Measurements from ENCODE around the gene LRRC66.

LRRC66 gene

GRCh38 chr4:52032005-52032404 lies 11.8 kb upstream of the LRRC66 start:
- TF ChIP-seq CTCF (IDR thresholded peaks at IDR 0.05) = no peak
- DNase-seq = no peak
- Histone ChIP-seq H3K9me3 (no peaks in the 10 kb centered on the region), H3K4me1 (peaks cover 0 to 40% (median 21%) of the 10 kb centered on the region in 4 donors), H3K36me3 (peaks cover 21 to 33% (median 22%) of the 10 kb centered on the region in 3 donors), H3K4me3 (no peak overlapping the region), H3K27me3 (no peaks in the 10 kb centered on the region), H3K27ac (no peak overlapping the region)
- intact Hi-C loops (cut with DNase I; ENCODE audit: low total_unique reads) = no loop called here

- no peak overlapping the region for H3K27ac ChIP-seq
- TF ChIP-seq CTCF (IDR thresholded peaks at IDR 0.05) = no peak
- intact Hi-C loops (cut with DNase I; ENCODE audit: low total_unique reads) = no loop called here
- H3K36me3 ChIP-seq = peaks cover 23 to 39% (median 39%) of the 10 kb centered on the region in 3 donors
- H3K9me3 ChIP-seq = no peaks in the 10 kb centered on the region
- H3K4me1 ChIP-seq = peaks cover 0 to 14% (median 6%) of the 10 kb centered on the region in 4 donors
- no peaks in the 10 kb centered on the region for H3K27me3 ChIP-seq
- no peak overlapping the region for H3K4me3 ChIP-seq
- DNase-seq = no peak
These were observed 8.8 kb upstream of the LRRC66 start for GRCh38 chr4:52028970-52029369.

- no peak overlapping the region for H3K4me3 ChIP-seq
- no peaks in the 10 kb centered on the region for H3K9me3 ChIP-seq
- no peak for TF ChIP-seq CTCF (IDR thresholded peaks at IDR 0.05)
- H3K27ac ChIP-seq = no peak overlapping the region
- no peaks in the 10 kb centered on the region for H3K27me3 ChIP-seq
- H3K36me3 ChIP-seq = peaks cover 9 to 22% (median 10%) of the 10 kb centered on the region in 3 donors
- no peaks in the 10 kb centered on the region for H3K4me1 ChIP-seq
- intact Hi-C loops (cut with DNase I; ENCODE audit: low total_unique reads) = no loop called here
- no peak for DNase-seq
These were observed 2.3 kb downstream of the LRRC66 start for GRCh38 chr4:52017814-52018213.

- intact Hi-C loops (cut with DNase I; ENCODE audit: low total_unique reads) = no loop called here
- H3K27ac ChIP-seq = no peak overlapping the region
- H3K9me3 ChIP-seq = no peaks in the 10 kb centered on the region
- DNase-seq = no peak
- peaks cover 2 to 20% (median 4%) of the 10 kb centered on the region in 3 donors for H3K36me3 ChIP-seq
- H3K27me3 ChIP-seq = no peaks in the 10 kb centered on the region
- no peaks in the 10 kb centered on the region for H3K4me1 ChIP-seq
- no peak for TF ChIP-seq CTCF (IDR thresholded peaks at IDR 0.05)
- no peak overlapping the region for H3K4me3 ChIP-seq
These were observed 3.2 kb downstream of the LRRC66 start for GRCh38 chr4:52016981-52017380.

- Histone ChIP-seq H3K9me3 (no peaks in the 10 kb centered on the region), H3K27me3 (no peaks in the 10 kb centered on the region), H3K27ac (no peak overlapping the region), H3K4me1 (no peaks in the 10 kb centered on the region), H3K4me3 (no peak overlapping the region), H3K36me3 (peaks cover 0 to 22% (median 9%) of the 10 kb centered on the region in 3 donors)
- TF ChIP-seq CTCF (IDR thresholded peaks at IDR 0.05) = no peak
- no peak for DNase-seq
- intact Hi-C loops (cut with DNase I; ENCODE audit: low total_unique reads) = no loop called here
These were observed 4.8 kb downstream of the LRRC66 start for GRCh38 chr4:52015366-52015765.

- H3K4me3 ChIP-seq = no peak overlapping the region
- no peaks in the 10 kb centered on the region for H3K9me3 ChIP-seq
- no peak overlapping the region for H3K27ac ChIP-seq
- intact Hi-C loops (cut with DNase I; ENCODE audit: low total_unique reads) = no loop called here
- H3K4me1 ChIP-seq = no peaks in the 10 kb centered on the region
- H3K36me3 ChIP-seq = peaks cover 0 to 22% (median 13%) of the 10 kb centered on the region in 3 donors
- no peak for TF ChIP-seq CTCF (IDR thresholded peaks at IDR 0.05)
- no peaks in the 10 kb centered on the region for H3K27me3 ChIP-seq
- DNase-seq = no peak
These were observed 5.3 kb downstream of the LRRC66 start for GRCh38 chr4:52014903-52015302.
